Measurements from ENCODE around the gene CEND1.
"Not testable (repeated sequence)": the region's sequence is repeated elsewhere in the genome, so short reads cannot be mapped to it uniquely, and the experiment has no call there.

CEND1 gene

DNA sequence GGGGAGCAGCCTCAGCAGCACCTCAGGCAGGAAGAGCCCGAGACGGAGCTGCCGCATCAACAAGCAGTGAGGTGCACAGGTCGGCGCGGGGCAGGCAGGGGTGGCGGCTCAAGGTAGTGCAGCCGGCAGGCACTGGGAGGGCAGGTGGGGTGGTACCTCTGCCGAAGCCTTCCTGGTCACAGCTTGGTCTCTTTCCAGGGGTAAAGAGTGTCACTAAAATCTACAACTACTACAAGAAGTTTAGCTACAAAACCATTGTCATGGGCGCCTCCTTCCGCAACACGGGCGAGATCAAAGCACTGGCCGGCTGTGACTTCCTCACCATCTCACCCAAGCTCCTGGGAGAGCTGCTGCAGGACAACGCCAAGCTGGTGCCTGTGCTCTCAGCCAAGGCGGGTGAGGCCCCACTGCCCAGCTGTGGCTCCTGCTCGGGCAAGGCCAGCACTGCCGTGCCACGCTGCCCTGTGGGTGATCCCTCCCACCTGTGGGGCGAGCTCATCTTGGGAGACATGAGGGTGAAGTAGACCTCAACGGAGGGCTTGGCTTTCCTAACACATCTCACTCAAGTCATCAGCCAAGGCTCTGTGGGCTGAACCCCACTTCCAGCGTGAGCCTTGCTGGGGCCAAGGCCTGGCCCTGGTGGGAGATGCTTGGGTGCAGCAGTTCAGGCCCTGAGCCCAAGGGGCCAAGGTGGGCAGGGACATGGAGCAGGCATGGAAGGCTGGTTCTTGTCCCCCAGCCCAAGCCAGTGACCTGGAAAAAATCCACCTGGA is 26.2 kb downstream of the CEND1 start:
- no peak for DNase-seq (ENCODE audit: low spot score)

- DNase-seq (ENCODE audit: low spot score), result no peak
These were observed 26.8 kb downstream of the CEND1 start for GRCh38 chr11:763073-763463.

DNA sequence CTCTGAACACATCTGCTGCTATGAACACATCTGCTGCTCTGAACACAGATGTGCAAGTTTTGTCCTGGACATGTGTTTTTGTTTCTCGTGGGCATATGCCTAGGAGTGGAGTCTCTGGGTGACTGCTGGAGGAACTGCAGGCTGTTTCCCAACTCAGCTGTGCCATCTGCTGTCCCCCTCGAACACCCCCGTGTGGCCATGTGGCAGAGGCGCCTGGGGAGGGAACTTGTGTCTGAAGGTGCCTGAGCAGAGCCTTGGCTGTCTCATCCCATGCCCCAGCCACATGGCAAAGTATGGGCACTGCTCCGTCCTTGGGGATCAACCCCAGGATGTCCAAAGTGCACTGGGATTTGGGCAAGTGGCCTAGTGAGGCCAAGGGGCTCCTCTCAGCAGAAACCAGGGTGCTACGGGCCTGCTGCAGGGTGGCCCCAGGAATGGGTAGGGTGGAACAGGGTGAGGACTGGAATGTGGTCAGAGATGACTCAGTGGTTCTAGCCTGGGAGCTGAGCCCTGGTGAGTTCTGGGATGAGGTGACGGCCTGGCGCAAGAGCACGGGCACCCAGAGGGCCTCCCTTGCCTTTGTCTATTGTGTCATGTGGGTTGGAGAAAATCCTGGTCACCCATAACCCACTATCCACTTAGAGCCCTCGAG is 27.3 kb downstream of the CEND1 start:
- peak; percentile 69 for DNase-seq (ENCODE audit: low spot score)

DNA sequence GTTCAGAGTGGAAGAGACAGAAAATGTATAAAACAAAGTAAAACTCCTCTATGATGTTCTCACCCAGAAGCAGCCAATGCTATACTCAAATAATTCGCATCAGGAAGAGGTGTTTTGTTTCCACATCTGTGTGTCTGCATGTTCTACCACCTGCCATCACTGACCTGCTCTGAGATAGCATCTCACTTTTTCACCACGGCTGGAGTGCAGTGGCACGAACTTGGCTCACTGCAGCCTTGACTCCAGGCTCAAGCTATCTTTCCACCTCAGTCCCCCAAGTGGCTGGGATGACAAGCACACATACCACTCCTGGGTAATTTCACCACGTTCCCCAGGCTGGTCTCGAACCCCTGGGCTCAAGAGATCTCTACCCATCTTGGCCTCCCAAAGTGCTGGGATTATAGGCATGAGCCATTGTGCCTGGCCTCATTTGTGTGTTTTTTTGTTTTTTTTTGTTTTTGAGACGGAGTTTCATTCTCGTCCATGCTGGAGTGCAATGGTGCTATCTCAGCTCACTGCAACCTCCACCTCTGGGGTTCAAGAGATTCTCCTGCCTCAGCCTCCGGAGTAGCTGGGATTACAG is 28.3 kb downstream of the CEND1 start:
- no peak for DNase-seq (ENCODE audit: low spot score)

- DNase-seq (ENCODE audit: low spot score), result no peak
These were observed 29.7 kb downstream of the CEND1 start for GRCh38 chr11:760236-760635.

DNA sequence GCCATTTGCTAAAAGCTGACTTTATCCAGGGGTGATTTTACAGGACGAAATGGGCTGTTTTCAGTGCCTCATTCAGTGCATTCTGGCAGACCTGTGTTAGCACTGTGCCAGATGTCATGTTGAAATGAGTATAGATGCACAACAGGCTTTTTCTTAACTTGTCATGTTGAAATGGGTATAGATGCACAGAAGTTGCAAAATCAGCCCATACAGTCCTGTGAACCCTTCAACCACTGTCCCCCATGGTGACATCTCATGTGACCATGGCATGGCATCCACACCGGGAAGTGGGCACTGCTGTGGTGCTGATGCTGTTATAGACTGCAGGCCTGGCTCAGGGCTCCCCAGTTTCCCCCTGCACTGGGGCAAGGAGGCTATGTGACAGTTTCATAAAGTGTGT is 40.2 kb downstream of the CEND1 start:
- DNase-seq (ENCODE audit: low spot score), result no peak

DNA sequence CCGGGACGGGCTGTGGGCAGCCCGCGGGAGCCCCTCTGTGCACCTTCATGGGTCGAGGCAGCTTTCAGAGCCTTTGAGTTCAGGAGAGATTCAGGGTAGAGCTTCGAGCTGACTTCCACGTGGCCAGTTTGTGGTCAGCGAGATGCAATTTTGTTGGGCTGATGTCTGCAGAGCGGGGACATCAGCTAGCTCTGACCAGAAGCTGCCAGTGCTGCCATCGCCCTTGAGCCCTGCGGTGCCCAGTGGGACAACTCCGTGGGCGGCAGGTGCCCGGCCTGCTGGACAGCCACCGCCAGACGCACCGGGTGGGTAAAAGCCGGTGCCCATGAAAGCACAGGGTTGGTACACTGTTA is 41.9 kb downstream of the CEND1 start:
- DNase-seq (ENCODE audit: low spot score), result no peak

- DNase-seq (ENCODE audit: low spot score), result peak; percentile 90
These were observed 42.5 kb downstream of the CEND1 start, which contains the start of gene TALDO1 for GRCh38 chr11:747158-748006. Gene TALDO1 (plus strand): TSS chr11:747464. CDS start chr11:747482, 18 bp downstream.

- peak; percentile 75 for DNase-seq (ENCODE audit: low spot score)
These were observed 43.4 kb downstream of the CEND1 start for GRCh38 chr11:746289-747157.

DNA sequence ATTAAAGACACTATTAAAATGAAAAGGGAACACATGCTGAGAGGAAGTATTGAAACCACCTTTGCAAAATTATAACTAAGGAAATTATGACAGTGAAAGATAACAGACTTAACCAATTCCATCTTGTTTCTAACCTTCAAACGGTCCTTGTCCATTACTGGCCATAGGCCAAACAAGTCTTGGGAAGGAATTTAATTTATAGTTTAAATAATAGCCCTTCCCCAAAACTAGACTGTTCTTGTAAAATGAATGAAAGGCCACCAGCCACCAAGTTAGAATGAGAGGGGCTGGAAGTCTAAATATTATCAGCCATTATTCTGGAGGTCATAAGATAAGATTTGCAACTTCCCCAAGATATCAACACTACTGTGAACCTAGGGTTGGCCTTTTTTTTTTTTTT is 44.5 kb downstream of the CEND1 start:
- no peak for DNase-seq (ENCODE audit: low spot score)

GRCh38 chr11:742571-743201 is 47.2 kb downstream of the CEND1 start:
- DNase-seq (ENCODE audit: low spot score), result no peak

GRCh38 chr11:742156-742546 is 47.7 kb downstream of the CEND1 start:
- DNase-seq (ENCODE audit: low spot score), result no peak

DNA sequence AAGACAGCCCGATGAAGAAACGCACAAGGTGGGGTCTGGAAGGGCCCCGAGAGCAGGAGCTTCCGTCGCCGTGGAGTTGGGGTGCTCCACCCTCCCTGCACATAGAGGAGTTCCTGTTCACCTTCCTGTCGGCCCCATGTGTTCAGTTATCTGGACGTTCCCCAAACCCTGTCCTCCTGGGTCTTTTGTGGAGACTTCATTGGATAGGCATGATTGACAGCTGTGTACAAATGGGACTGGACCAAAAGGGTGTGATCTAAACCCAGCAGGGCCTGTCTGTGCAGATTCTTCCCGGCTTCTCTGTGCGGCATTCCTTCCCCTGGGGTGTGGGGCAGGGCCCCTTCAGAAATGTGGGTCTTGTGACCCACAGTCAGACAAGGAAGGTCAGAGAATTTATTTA is 52.0 kb downstream of the CEND1 start:
- not testable (repeated sequence) for DNase-seq (ENCODE audit: low spot score)

DNA sequence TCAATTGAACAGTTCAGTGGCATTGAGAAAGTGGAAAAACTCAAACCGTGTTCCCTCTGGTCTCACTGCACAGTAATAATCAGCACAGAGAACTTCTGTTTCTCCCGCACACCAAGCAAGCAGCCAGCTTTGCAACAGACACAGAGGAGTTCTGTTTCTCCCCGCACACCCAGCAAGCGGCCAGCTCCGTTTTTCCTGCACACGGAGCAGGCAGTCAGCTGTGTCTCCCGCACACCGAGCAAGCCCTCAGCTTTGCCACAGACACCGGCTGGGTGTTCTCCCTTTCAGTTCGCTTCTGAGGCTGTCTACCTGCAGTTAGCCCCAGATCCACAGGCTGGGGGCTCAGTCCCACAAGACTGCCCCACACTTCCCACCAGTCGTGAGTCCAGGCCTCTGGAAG is 52.5 kb downstream of the CEND1 start:
- no peak for DNase-seq (ENCODE audit: low spot score)

All from RKO (cell line).